ENCODE results near the gene TOM1L2.

The TOM1L2 gene

GRCh38 chr17:17994271-17995069 is 22.3 kb upstream of the TOM1L2 start:
- no peak for DNase-seq (ENCODE audit: low spot score)

DNA sequence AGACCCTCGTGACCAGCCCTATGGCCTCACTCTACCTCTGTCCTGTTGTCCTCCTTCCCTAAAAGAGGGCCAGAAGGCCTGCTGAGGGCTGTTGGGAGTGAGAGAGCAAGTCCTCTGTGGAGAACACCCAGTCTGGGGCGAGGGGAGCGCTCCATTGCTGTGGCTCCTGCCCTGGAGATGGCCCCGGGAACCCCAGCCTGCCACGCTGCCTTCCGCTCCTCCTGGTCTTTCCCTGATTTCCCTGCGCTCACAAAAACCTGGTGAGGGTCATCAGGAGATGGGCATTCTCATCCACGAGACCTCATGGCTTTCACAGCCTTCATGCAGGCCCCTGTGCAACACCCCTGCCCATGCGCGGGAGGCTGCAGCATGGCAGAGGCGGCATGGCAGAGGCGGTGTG is 21.7 kb upstream of the TOM1L2 start:
- DNase-seq (ENCODE audit: low spot score): no peak

DNA sequence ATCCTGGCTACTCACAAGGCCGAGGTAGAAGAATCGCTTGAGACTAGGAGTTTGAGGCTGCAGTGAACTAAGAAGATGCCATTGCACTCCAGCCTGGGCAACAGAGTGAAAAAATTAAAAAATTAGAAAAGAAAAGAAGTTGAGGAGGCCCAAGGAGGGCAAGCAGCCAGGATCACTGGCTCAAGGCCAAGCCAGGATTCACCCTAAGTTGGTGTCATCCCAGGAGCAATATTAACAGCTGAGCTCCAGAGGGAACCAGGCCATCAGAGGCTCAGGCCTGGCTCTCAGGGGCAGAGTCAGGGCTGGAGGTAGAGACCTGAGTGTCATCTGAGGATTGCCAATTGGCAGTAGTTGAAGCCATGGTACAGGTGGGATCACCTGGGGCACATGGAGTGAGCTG is 21.2 kb upstream of the TOM1L2 start:
- DNase-seq (ENCODE audit: low spot score): no peak

GRCh38 chr17:17990282-17990681 is 18.1 kb upstream of the TOM1L2 start:
- no peak for DNase-seq (ENCODE audit: low spot score)

DNA sequence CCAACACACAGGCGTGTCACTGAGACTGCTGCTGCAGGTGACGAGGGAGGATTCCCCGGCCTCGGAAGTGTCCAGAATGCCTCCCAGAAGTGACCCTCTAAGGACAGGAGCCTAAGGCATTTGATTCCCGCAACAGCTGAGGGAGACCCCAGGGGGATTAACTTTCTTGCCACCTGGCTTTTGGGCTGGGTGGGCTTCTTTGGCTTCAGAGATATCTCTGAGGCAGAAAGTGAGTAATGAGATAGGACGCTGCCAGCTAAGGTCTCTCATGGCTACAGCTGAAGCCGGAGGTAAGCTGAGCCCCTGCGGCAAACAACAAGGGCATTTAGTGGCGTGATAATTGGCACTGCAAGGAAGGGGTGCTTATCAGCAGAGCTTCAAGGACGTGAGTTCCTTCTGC is 17.4 kb upstream of the TOM1L2 start:
- DNase-seq (ENCODE audit: low spot score): no peak

DNA sequence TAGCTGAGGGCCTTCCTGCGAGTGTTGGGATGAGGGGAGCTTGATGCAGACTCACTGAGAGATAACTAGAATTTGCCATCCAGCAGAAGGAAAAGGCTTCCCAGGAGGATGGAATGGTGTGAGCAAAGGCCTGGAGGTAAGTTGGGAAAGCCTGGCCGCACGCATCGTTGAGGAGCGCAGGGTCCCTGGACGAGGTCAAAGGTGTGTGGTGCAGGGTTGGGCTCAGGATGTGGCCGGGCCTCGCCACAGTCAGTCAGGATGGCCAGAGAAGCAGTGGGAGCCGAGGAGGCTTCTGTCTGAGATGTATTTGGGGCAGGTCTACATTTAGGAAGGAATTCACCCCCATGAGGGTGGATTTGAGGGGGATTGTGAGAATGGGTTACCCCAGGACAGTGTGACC is 16.9 kb upstream of the TOM1L2 start:
- no peak for DNase-seq (ENCODE audit: low spot score)

GRCh38 chr17:17988427-17988945 is 16.3 kb upstream of the TOM1L2 start:
- DNase-seq (ENCODE audit: low spot score): no peak

DNA sequence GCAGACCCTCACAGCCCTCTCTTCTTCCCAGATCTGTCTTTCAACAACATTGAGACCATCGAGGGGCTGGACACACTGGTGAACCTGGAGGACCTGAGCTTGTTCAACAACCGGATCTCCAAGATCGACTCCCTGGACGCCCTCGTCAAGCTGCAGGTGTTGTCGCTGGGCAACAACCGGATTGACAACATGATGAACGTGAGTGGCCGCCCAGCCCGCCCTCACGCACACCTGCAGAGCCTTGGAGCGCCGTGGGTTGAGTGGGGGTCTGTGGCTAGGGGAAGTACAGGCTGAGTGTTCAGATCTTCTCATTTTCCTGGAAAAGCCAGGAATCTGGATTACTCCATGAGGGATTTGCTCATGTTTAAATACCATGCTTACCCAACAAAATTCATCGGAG is 15.7 kb upstream of the TOM1L2 start:
- no peak for DNase-seq (ENCODE audit: low spot score)

DNA sequence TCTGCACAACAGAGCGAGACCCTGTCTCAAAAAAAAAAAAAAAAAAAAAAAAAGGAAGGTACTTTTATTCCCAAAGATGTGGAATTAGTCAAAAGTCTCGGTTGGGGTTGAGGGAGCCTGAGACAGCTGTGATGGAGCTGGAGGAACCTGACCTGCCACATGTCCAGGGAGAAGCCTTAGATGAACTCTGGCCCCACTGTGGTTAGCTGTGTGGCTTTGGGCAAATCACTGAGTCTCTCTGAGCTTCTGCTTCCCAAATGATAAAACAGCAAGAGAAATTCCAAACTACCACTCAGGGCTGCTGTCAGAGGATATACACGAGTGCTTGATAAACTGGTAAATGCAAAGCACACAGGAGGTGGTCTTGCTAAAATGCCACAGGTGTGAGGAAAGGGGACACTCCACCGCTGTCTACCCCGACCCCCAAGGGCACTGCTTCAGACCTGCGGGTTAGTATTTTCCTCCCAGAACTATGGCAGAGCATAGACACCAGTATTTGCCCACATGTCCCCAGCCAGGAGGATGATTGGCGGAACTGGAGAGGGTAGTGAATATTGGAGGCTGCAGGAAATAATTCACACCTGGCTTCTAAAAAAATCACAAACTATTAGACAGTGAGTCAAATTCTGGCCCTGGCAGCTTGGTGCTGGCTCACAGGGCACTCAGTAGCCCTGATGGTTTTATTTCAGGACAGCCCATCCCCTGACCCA is 15.1 kb upstream of the TOM1L2 start:
- no peak for DNase-seq (ENCODE audit: low spot score)

- DNase-seq (ENCODE audit: low spot score): no peak
These were observed 13.4 kb upstream of the TOM1L2 start for GRCh38 chr17:17985555-17985954.

DNA sequence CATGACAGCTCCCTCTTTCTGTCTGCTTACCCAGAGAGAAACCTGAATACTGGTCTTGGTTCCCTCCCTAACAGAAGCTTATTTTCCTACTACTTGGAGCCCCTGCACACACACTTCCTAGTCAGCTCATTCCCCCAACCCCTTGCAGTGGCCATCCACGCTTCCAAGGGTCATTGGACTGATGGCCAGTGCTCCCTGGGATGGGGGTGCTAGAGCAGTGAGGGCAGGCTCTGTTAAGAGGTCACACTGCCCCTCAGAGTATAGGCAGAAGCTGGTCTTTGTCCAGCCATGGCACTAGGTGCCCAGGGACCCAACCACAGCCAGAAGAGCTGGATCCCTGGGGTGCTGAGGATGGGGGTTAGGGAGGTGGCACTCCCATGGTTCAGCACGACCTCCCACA is 13.0 kb upstream of the TOM1L2 start:
- no peak for DNase-seq (ENCODE audit: low spot score)

DNA sequence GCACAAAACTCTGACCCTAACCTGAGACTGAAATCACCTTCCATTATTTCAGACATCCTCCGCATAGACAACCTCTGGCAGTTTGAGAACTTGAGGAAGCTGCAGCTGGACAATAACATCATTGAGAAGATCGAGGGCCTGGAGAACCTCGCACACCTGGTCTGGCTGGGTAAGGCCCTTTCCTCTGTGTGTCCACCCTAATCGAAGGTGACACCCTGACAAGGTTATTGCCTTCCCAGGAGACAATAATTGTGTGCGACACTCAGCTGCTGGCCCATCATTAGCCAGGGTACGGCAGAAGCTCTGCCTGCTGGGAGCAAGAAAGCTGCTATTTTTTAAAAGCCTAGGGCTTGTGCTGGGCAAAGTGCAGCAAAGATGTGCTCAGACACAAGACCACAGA is 11.6 kb upstream of the TOM1L2 start:
- DNase-seq (ENCODE audit: low spot score): no peak

DNA sequence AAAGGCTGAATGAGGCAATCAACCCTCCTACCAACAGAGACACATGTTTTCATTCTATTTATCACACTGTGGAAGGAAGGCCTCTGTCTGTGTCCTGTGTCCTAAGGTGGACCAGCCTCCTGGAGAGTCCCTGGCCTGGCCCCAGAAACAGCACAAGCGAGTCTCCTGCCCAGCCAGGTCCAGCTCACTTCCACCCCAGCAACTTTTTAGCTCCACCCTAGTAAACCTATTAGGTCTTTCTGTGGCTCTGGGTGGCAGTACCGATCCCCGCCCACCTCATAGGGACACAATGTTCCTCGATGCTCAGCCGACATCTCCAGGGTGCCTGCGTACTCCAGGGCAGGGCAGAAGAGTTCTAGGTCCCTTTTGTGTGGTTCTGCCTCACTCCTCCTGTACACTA is 11.2 kb upstream of the TOM1L2 start:
- DNase-seq (ENCODE audit: low spot score): no peak

- DNase-seq (ENCODE audit: low spot score): no peak
These were observed 10.6 kb upstream of the TOM1L2 start for GRCh38 chr17:17982801-17983200.

- DNase-seq (ENCODE audit: low spot score): no peak
These were observed 9.1 kb upstream of the TOM1L2 start for GRCh38 chr17:17981330-17981729.

DNA sequence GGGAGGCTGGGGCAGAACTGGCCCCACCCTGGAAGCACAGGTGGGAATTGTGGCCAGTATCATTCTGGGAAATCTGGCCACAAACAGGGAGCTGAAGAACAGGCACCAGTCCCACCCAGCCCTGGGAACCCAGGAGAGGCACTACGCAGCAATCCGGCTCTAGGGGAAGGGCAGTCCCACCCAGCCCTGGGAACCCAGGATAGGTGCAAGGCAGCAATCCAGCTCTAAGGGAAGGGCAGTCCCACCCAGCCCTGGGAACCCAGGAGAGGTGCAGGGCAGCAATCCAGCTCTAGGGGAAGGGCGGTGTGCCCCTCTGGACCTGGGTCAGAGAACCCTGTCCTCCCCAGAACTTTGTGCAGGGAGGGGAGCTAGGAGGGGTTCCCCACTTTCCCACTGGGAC is 7.6 kb upstream of the TOM1L2 start:
- DNase-seq (ENCODE audit: low spot score): no peak

- no peak for DNase-seq (ENCODE audit: low spot score)
These were observed 6.6 kb upstream of the TOM1L2 start for GRCh38 chr17:17978481-17979424.

DNA sequence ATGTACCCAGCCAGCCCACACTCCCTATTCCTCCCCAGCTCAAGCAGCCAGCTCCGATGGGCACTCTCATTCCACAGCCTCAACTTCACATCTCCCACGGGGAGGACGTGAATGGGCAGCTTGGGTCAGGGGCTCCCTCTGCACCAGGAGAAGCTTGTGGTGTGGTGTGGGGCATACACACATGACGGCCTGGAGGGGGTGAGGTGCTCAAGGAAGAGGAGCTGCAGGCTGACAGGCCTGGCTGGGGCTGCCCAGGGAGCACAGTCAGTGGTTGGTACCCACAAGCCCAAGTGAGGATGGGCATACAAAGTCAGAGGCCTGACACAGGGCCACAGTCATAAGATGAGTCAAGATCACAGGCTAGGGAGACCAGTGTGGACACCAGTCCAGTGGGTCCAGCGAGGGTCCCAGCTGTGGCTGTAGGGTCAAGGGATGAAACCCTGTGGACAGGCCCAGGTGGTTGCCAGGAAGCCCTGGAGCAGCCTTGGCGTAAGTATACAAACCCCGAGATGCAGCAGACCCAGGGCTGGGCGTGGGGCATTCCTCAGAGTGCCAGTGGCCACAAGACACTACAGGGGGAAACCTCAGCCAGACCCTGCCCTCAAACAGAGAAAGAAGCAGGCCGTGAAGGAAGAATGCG is 4.9 kb upstream of the TOM1L2 start:
- DNase-seq (ENCODE audit: low spot score): no peak

DNA sequence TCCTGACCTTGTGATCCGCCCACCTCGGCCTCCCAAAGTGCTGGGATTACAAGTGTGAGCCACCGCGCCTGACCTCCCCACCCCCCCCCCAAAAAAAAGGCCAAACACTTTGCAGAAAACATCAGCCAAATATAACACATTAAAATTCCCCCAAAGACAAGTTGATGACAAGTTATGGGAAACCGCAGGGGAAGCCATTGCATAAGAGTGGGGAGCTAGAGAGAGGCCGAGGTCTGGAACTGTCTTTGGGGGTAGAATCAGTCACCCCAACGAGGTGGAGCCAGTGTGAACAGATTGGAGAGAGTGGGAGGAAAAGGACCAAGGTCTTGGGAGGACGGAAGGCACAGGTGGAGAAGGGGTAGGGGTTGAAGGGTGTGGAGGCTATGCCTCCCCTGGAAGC is 3.2 kb upstream of the TOM1L2 start:
- no peak for DNase-seq (ENCODE audit: low spot score)

DNA sequence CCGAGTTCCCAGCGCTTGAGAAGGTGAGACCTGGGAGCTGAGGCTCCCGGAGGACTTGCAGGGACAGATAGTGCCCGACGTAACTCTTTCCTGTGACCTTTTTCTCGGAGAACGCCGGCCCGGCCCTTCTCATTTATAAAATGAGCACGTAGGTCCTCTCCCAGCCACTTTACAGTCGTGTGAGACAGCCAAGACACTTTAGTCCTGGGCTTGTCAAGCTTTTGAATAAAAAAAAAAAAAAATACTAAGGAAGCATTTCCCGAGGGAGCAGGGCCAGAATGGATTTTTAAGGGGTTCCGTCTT is 703 bp upstream of the TOM1L2 start:
- no peak for DNase-seq (ENCODE audit: low spot score)

- peak; percentile 49 for DNase-seq (ENCODE audit: low spot score)
These were observed 622 bp downstream of the TOM1L2 start for GRCh38 chr17:17971431-17972125.
